IPS-NIHi11 (cell line): ENCODE results near the gene TGDS.
A peak's percentile ranks its signal among the peaks of the same experiment; 100 is the strongest.

ENCODE experiments used
- DNase-seq: peaks from one replicate; pipeline ENCODE4 v3.0.0; 2012; ENCODE audit warnings: mixed read lengths, low spot score

The TGDS gene

GRCh38 chr13:94599877-94600276 lies 3.9 kb upstream of the TGDS start:
- DNase-seq: no peak

- no peak for DNase-seq
Observed at GRCh38 chr13:94598281-94598680, 2.3 kb upstream of the TGDS start.

- DNase-seq: no peak
Observed at GRCh38 chr13:94596575-94596971, 621 bp upstream of the TGDS start.

- peak; percentile 25 for DNase-seq
Observed at GRCh38 chr13:94595001-94595949, 677 bp downstream of the TGDS start.

- DNase-seq: no peak
Observed at GRCh38 chr13:94590744-94591143, 5.2 kb downstream of the TGDS start.

- DNase-seq: no peak
Observed at GRCh38 chr13:94588541-94588940, 7.4 kb downstream of the TGDS start.

- no peak for DNase-seq
Observed at GRCh38 chr13:94586371-94586770, 9.6 kb downstream of the TGDS start.

GRCh38 chr13:94585543-94586101 lies 10.3 kb downstream of the TGDS start:
- DNase-seq: no peak

GRCh38 chr13:94583926-94584325 lies 12.0 kb downstream of the TGDS start:
- DNase-seq: no peak

- DNase-seq: no peak
Observed at GRCh38 chr13:94579063-94579462, 16.9 kb downstream of the TGDS start.

GRCh38 chr13:94569615-94570014 lies 26.3 kb downstream of the TGDS start:
- no peak for DNase-seq

GRCh38 chr13:94568443-94568842 lies 27.5 kb downstream of the TGDS start:
- DNase-seq: no peak

- DNase-seq: no peak
Observed at GRCh38 chr13:94567581-94567980, 28.4 kb downstream of the TGDS start.

- DNase-seq: no peak
Observed at GRCh38 chr13:94561126-94561525, 34.8 kb downstream of the TGDS start.

GRCh38 chr13:94560116-94560515 lies 35.8 kb downstream of the TGDS start:
- DNase-seq: no peak

- no peak for DNase-seq
Observed at GRCh38 chr13:94559222-94559795, 36.6 kb downstream of the TGDS start.

- DNase-seq: no peak
Observed at GRCh38 chr13:94558716-94559115, 37.2 kb downstream of the TGDS start.

- no peak for DNase-seq
Observed at GRCh38 chr13:94557684-94558235, 38.2 kb downstream of the TGDS start.

- DNase-seq: no peak
Observed at GRCh38 chr13:94556621-94557020, 39.3 kb downstream of the TGDS start.

- no peak for DNase-seq
Observed at GRCh38 chr13:94556041-94556440, 39.9 kb downstream of the TGDS start.

GRCh38 chr13:94553766-94554165 lies 42.2 kb downstream of the TGDS start:
- no peak for DNase-seq

- no peak for DNase-seq
Observed at GRCh38 chr13:94552095-94552494, 43.9 kb downstream of the TGDS start.
